ENCODE measurements around the gene BEGAIN. TPM values are rescaled to one million over a fixed set of nuclear protein-coding genes. Genes with fewer than 3 reads are reported as not detected.

BEGAIN gene
- total and polyA plus RNA-seq, 12 donors: 0.20 to 4.3 (median 0.83) TPM

- ATAC-seq: no peak
- 86 to 90% methylated on average over 9 of the region's 9 CpGs for WGBS, 2 donors
Observed at GRCh38 chr14:100560471-100560870, 26.7 kb downstream of the BEGAIN start.

GRCh38 chr14:100559455-100559854 is 27.8 kb downstream of the BEGAIN start:
- Histone ChIP-seq H3K36me3 (no peaks in the 10 kb centered on the region), H3K4me3 (no peak overlapping the region), H3K27ac (no peak overlapping the region), H3K4me1 (peaks cover 0 to 4% (median 0%) of the 10 kb centered on the region in 9 donors), H3K27me3 (peaks cover 0 to 23% (median 8%) of the 10 kb centered on the region in 7 donors), H3K9me3 (no peaks in the 10 kb centered on the region)
- DNase-seq (no peak), ATAC-seq (no peak)
- TF ChIP-seq CTCF (IDR thresholded peaks at IDR 0.05): no peak
- WGBS, 2 donors: 78 to 84% methylated on average over 9 of the region's 9 CpGs
- intact Hi-C loops (cut with DNase I): no loop called here

More at GRCh38 chr14:100560471-100560870, 26.7 kb downstream of the BEGAIN start:
- no peak for DNase-seq
- Histone ChIP-seq H3K27ac (no peak overlapping the region), H3K27me3 (peaks cover 0 to 28% (median 12%) of the 10 kb centered on the region in 7 donors), H3K36me3 (no peaks in the 10 kb centered on the region), H3K4me3 (no peak overlapping the region), H3K9me3 (no peaks in the 10 kb centered on the region), H3K4me1 (peaks cover 0 to 4% (median 0%) of the 10 kb centered on the region in 9 donors)
- intact Hi-C loops (cut with DNase I): no loop called here
- TF ChIP-seq CTCF (IDR thresholded peaks at IDR 0.05): no peak

GRCh38 chr14:100558966-100559365 is 28.3 kb downstream of the BEGAIN start:
- ATAC-seq (no peak), DNase-seq (no peak)
- TF ChIP-seq CTCF (IDR thresholded peaks at IDR 0.05): no peak
- peaks cover 0 to 7% (median 0%) of the 10 kb centered on the region in 9 donors for H3K4me1 ChIP-seq
- intact Hi-C loops (cut with DNase I): no loop called here
- H3K4me3 ChIP-seq: no peak overlapping the region
- no peaks in the 10 kb centered on the region for H3K9me3 ChIP-seq
- no peak overlapping the region for H3K27ac ChIP-seq
- no peaks in the 10 kb centered on the region for H3K36me3 ChIP-seq
- peaks cover 0 to 23% (median 8%) of the 10 kb centered on the region in 7 donors for H3K27me3 ChIP-seq
- 86 to 90% methylated on average over 8 of the region's 8 CpGs for WGBS, 2 donors

- H3K27ac ChIP-seq: no peak overlapping the region
- no peaks in the 10 kb centered on the region for H3K36me3 ChIP-seq
- DNase-seq (no peak), ATAC-seq (no peak)
- H3K4me1 ChIP-seq: peaks cover 0 to 8% (median 0%) of the 10 kb centered on the region in 9 donors
- H3K4me3 ChIP-seq: no peak overlapping the region
- peaks cover 0 to 17% (median 8%) of the 10 kb centered on the region in 7 donors for H3K27me3 ChIP-seq
- no peaks in the 10 kb centered on the region for H3K9me3 ChIP-seq
- intact Hi-C loops (cut with DNase I): no loop called here
- no peak for TF ChIP-seq CTCF (IDR thresholded peaks at IDR 0.05)
- WGBS, 2 donors: 85 to 89% methylated on average over 11 of the region's 11 CpGs
Observed at GRCh38 chr14:100558226-100558625, 29.0 kb downstream of the BEGAIN start.
